GM10248 (cell line): ENCODE data around the gene PKDREJ.
"Not testable (repeated sequence)": the region's sequence is repeated elsewhere in the genome, so short reads cannot be mapped to it uniquely, and the experiment has no call there.

ENCODE experiments used
- CTCF ChIA-PET: fragments of 300-600 bp; sonication (Branson Sonifier 250); formaldehyde crosslinking; extraction: SDS; loops from one replicate; lab custom pipeline; 2021; ENCODE audit warnings: antibody characterized with exemption; lab: Yijun Ruan, JAX
- POLR2A ChIA-PET: fragments of 350-650 bp; sonication (Branson Sonifier 250); formaldehyde crosslinking; extraction: SDS; loops from one replicate; lab custom pipeline; 2020; ENCODE audit warnings: antibody characterized with exemption; lab: Yijun Ruan, JAX
- DNase-seq: peaks from one replicate; pipeline ENCODE4 v3.0.0; 2012; ENCODE audit errors: extremely low spot score
- CTCF ChIP-seq: IDR thresholded peaks from 2 replicates; pipeline ENCODE4 v1.5.1; 2012; ENCODE audit warnings: mild to moderate bottlenecking, low read depth; ENCODE audit errors: extremely low read depth, missing control alignments, control extremely low read depth

Gene PKDREJ

GRCh38 chr22:46274381-46274780, 11.2 kb upstream of the PKDREJ start:
- POLR2A ChIA-PET = no interaction called here
- no peak for DNase-seq
- TF ChIP-seq CTCF = no peak
- CTCF ChIA-PET = no interaction called here

- no peak for TF ChIP-seq CTCF
- CTCF ChIA-PET = no interaction called here
- no peak for DNase-seq
- POLR2A ChIA-PET = no interaction called here
Measured at GRCh38 chr22:46273432-46274148, 10.4 kb upstream of the PKDREJ start.

GRCh38 chr22:46272762-46273431, 9.8 kb upstream of the PKDREJ start:
- ChIA-PET POLR2A (no interaction called here), CTCF (no interaction called here)
- DNase-seq = no peak
- no peak for TF ChIP-seq CTCF

GRCh38 chr22:46272196-46272595, 9.1 kb upstream of the PKDREJ start:
- ChIA-PET CTCF (no interaction called here), POLR2A (no interaction called here)
- TF ChIP-seq CTCF = no peak
- DNase-seq = no peak

GRCh38 chr22:46269564-46269963, 6.4 kb upstream of the PKDREJ start:
- ChIA-PET CTCF (interaction anchor here (1.1 to 1.6 kb wide), 2 partner anchors 9 to 42 kb away, joined by 3 read pairs; no protein-coding TSS in a partner anchor), POLR2A (no interaction called here)
- TF ChIP-seq CTCF = no peak
- DNase-seq = no peak

GRCh38 chr22:46267431-46268279, 4.5 kb upstream of the PKDREJ start, which contains the start of gene TTC38:
Gene TTC38, plus strand, starts transcription at chr22:46268008. Its CDS starts 32 bp downstream, at chr22:46268040.
- DNase-seq = peak; percentile 95
- no peak for TF ChIP-seq CTCF
- CTCF ChIA-PET = interaction anchor here (0.8 to 1.7 kb wide), 4 partner anchors 10 to 146 kb away, joined by 3 to 5 read pairs (median 3); no protein-coding TSS in a partner anchor
- POLR2A ChIA-PET = interaction anchor here (0.6 to 1.0 kb wide), 5 partner anchors 9 to 115 kb away, joined by 3 to 4 read pairs (median 3); partner anchors contain the start of gene CDPF1

- CTCF ChIA-PET, DNase-seq, POLR2A ChIA-PET: not testable (repeated sequence)
Measured at GRCh38 chr22:46265627-46266026, 2.5 kb upstream of the PKDREJ start.

GRCh38 chr22:46264520-46264919, 1.4 kb upstream of the PKDREJ start:
- not testable (repeated sequence) for DNase-seq
- ChIA-PET POLR2A (interaction anchor here (0.6 kb wide), 1 partner anchor 1117 kb away, joined by 10 read pairs; no protein-coding TSS in a partner anchor), CTCF (interaction anchor here (0.8 kb wide), 1 partner anchor 13 kb away, joined by 3 read pairs; no protein-coding TSS in a partner anchor)
